K562 (cell line): ENCODE measurements around the gene UBE2D3. TPM values are rescaled to one million over a fixed set of nuclear protein-coding genes. Genes with fewer than 3 reads are reported as not detected.

Experiments
- CEBPG ChIP-seq, 3 experiments: fragments of 200-800 bp in 1 of 3; sonication (Bioruptor generic) in 1 of 3; sonication (generic) in 1 of 3; formaldehyde crosslinking in 1 of 3; IDR thresholded peaks in 2 of 3; conservative IDR thresholded peaks in 1 of 3; 2 replicates each; pipeline versions ENCODE4 v1.6.1 to v1.8.0; 2016 to 2022; ENCODE audit warnings: missing compliant biosample characterization in 2 of 3, missing genetic modification characterization in 2 of 3, mild to moderate bottlenecking in 1 of 3, missing genetic modification reagents in 1 of 3
- CTBP1 ChIP-seq: fragments of 450-650 bp; IDR thresholded peaks from 2 replicates; pipeline ENCODE4 v1.6.1; 2016; ENCODE audit warnings: borderline replicate concordance
- MYNN ChIP-seq, 2 experiments: sonication (generic); formaldehyde crosslinking in 1 of 2; IDR thresholded peaks; 2 replicates each; pipeline versions ENCODE4 v1.5.0 to v1.6.1; 2016 to 2020; ENCODE audit warnings: antibody characterized with exemption in 1 of 2, missing genetic modification reagents in 1 of 2
- NELFE ChIP-seq: IDR thresholded peaks from 2 replicates; pipeline ENCODE4 v1.6.1; 2011; ENCODE audit warnings: mild to moderate bottlenecking; ENCODE audit not compliant: insufficient read depth, insufficient read length
- NRF1 ChIP-seq, 2 experiments: fragments of 450-650 bp; IDR thresholded peaks in 1 of 2; conservative IDR thresholded peaks in 1 of 2; 2 replicates each; pipeline ENCODE4 v1.6.1; 2014; ENCODE audit warnings: mild to moderate bottlenecking in 2 of 2
- SMARCA4 ChIP-seq: fragments of 450-650 bp; IDR thresholded peaks from 2 replicates; pipeline ENCODE4 v1.6.1; 2016
- THAP7 ChIP-seq: fragments of 250-450 bp; sonication (Bioruptor Pico); IDR thresholded peaks from 2 replicates; pipeline ENCODE4 v1.5.0; 2021
- ZC3H4 ChIP-seq: sonication (generic); formaldehyde crosslinking; IDR thresholded peaks from 2 replicates; pipeline ENCODE4 v1.9.0; 2021; ENCODE audit warnings: missing genetic modification reagents, borderline replicate concordance
- polyA plus RNA-seq, 8 experiments: library from polyadenylated mRNA; depleted of rRNA in 4 of 8; stranded (reverse) in 5 of 8; unstranded in 3 of 8; fragments of >200 nt; fragmentation: Nextera tagmentation in 2 of 8; fragmentation: Illumina TruSeq in 1 of 8; extraction: Ambion mirVana in 2 of 8; extraction: Trizol in 1 of 8; gene quantifications; 2 replicates each; pipeline versions ENCODE4 v1.2.1 to v1.2.3, GENCODE V29; 2011 to 2014; ENCODE audit warnings: inconsistent platforms in 1 of 8, missing spikeins in 1 of 8
- total RNA-seq, 7 experiments: library from RNA; depleted of rRNA in 6 of 7; stranded (reverse); fragments of >200 nt in 6 of 7; fragmentation: Illumina TruSeq in 2 of 7; extraction: Trizol in 2 of 7; gene quantifications; 2 replicates each; pipeline versions ENCODE4 v1.2.1 to v1.2.3, GENCODE V29; 2011 to 2021; ENCODE audit warnings: low replicate concordance in 1 of 7
- TF ChIP-seq, protein P1 (sequence below): sonication (generic); formaldehyde crosslinking; IDR thresholded peaks from 2 replicates; pipeline ENCODE4 v1.8.0; 2022; ENCODE audit warnings: missing genetic modification reagents, mild to moderate bottlenecking, borderline replicate concordance
- TF ChIP-seq, protein P2 (sequence below), 2 experiments: fragments of 450-650 bp; conservative IDR thresholded peaks; 2 replicates each; pipeline ENCODE4 v1.6.1; 2017; ENCODE audit warnings: mild to moderate bottlenecking in 2 of 2, moderate library complexity in 2 of 2
- TF ChIP-seq, protein P3 (sequence below): fragments of 200-600 bp; sonication (generic); IDR thresholded peaks from one replicate; pipeline ENCODE4 v1.6.1; 2012; ENCODE audit warnings: mild to moderate bottlenecking, low read depth, low read length, inconsistent platforms

Gene UBE2D3
- total and polyA plus RNA-seq, 9 of the 15 experiments (the other 6 are each of a cell fraction or from before 2014, with no cell fraction given), result 191 to 618 (median 292) TPM

- TF ChIP-seq CEBPG (CRISPR knock-in tag; IDR thresholded peaks at IDR 0.05) (peak; percentile 87), CEBPG (tag; conservative IDR thresholded peaks at IDR 0.05 in 1 of 2, IDR thresholded peaks at IDR 0.05 in 1 of 2) (peak; percentile 91 to 99), MYNN (IDR thresholded peaks at IDR 0.05) (no peak), MYNN (CRISPR knock-in tag; IDR thresholded peaks at IDR 0.05) (no peak), THAP7 (CRISPR knock-in tag) (no peak), NELFE (no peak), ZC3H4 (CRISPR knock-in tag) (no peak), NRF1 (conservative IDR thresholded peaks at IDR 0.05 in 1 of 2, IDR thresholded peaks at IDR 0.05 in 1 of 2) (no peak), SMARCA4 (peak; percentile 37; the same call in 1 of the 2 replicates), CTBP1 (no peak)
- TF ChIP-seq, protein P1, sequence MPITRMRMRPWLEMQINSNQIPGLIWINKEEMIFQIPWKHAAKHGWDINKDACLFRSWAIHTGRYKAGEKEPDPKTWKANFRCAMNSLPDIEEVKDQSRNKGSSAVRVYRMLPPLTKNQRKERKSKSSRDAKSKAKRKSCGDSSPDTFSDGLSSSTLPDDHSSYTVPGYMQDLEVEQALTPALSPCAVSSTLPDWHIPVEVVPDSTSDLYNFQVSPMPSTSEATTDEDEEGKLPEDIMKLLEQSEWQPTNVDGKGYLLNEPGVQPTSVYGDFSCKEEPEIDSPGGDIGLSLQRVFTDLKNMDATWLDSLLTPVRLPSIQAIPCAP (CRISPR knock-in tag), result no peak
- TF ChIP-seq, protein P2, sequence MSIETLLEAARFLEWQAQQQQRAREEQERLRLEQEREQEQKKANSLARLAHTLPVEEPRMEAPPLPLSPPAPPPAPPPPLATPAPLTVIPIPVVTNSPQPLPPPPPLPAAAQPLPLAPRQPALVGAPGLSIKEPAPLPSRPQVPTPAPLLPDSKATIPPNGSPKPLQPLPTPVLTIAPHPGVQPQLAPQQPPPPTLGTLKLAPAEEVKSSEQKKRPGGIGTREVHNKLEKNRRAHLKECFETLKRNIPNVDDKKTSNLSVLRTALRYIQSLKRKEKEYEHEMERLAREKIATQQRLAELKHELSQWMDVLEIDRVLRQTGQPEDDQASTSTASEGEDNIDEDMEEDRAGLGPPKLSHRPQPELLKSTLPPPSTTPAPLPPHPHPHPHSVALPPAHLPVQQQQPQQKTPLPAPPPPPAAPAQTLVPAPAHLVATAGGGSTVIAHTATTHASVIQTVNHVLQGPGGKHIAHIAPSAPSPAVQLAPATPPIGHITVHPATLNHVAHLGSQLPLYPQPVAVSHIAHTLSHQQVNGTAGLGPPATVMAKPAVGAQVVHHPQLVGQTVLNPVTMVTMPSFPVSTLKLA (conservative IDR thresholded peaks at IDR 0.05), result peak in 1 of 2 experiments; percentile 34; a peak in 1 of 4 replicates
- TF ChIP-seq, protein P3, sequence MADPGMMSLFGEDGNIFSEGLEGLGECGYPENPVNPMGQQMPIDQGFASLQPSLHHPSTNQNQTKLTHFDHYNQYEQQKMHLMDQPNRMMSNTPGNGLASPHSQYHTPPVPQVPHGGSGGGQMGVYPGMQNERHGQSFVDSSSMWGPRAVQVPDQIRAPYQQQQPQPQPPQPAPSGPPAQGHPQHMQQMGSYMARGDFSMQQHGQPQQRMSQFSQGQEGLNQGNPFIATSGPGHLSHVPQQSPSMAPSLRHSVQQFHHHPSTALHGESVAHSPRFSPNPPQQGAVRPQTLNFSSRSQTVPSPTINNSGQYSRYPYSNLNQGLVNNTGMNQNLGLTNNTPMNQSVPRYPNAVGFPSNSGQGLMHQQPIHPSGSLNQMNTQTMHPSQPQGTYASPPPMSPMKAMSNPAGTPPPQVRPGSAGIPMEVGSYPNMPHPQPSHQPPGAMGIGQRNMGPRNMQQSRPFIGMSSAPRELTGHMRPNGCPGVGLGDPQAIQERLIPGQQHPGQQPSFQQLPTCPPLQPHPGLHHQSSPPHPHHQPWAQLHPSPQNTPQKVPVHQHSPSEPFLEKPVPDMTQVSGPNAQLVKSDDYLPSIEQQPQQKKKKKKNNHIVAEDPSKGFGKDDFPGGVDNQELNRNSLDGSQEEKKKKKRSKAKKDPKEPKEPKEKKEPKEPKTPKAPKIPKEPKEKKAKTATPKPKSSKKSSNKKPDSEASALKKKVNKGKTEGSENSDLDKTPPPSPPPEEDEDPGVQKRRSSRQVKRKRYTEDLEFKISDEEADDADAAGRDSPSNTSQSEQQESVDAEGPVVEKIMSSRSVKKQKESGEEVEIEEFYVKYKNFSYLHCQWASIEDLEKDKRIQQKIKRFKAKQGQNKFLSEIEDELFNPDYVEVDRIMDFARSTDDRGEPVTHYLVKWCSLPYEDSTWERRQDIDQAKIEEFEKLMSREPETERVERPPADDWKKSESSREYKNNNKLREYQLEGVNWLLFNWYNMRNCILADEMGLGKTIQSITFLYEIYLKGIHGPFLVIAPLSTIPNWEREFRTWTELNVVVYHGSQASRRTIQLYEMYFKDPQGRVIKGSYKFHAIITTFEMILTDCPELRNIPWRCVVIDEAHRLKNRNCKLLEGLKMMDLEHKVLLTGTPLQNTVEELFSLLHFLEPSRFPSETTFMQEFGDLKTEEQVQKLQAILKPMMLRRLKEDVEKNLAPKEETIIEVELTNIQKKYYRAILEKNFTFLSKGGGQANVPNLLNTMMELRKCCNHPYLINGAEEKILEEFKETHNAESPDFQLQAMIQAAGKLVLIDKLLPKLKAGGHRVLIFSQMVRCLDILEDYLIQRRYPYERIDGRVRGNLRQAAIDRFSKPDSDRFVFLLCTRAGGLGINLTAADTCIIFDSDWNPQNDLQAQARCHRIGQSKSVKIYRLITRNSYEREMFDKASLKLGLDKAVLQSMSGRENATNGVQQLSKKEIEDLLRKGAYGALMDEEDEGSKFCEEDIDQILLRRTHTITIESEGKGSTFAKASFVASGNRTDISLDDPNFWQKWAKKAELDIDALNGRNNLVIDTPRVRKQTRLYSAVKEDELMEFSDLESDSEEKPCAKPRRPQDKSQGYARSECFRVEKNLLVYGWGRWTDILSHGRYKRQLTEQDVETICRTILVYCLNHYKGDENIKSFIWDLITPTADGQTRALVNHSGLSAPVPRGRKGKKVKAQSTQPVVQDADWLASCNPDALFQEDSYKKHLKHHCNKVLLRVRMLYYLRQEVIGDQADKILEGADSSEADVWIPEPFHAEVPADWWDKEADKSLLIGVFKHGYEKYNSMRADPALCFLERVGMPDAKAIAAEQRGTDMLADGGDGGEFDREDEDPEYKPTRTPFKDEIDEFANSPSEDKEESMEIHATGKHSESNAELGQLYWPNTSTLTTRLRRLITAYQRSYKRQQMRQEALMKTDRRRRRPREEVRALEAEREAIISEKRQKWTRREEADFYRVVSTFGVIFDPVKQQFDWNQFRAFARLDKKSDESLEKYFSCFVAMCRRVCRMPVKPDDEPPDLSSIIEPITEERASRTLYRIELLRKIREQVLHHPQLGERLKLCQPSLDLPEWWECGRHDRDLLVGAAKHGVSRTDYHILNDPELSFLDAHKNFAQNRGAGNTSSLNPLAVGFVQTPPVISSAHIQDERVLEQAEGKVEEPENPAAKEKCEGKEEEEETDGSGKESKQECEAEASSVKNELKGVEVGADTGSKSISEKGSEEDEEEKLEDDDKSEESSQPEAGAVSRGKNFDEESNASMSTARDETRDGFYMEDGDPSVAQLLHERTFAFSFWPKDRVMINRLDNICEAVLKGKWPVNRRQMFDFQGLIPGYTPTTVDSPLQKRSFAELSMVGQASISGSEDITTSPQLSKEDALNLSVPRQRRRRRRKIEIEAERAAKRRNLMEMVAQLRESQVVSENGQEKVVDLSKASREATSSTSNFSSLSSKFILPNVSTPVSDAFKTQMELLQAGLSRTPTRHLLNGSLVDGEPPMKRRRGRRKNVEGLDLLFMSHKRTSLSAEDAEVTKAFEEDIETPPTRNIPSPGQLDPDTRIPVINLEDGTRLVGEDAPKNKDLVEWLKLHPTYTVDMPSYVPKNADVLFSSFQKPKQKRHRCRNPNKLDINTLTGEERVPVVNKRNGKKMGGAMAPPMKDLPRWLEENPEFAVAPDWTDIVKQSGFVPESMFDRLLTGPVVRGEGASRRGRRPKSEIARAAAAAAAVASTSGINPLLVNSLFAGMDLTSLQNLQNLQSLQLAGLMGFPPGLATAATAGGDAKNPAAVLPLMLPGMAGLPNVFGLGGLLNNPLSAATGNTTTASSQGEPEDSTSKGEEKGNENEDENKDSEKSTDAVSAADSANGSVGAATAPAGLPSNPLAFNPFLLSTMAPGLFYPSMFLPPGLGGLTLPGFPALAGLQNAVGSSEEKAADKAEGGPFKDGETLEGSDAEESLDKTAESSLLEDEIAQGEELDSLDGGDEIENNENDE, result no peak
These were observed 1.9 kb downstream of the UBE2D3 start (continued) for GRCh38 chr4:102825261-102826091.
